ENCODE results near the gene CHST11.

CHST11 gene

DNA sequence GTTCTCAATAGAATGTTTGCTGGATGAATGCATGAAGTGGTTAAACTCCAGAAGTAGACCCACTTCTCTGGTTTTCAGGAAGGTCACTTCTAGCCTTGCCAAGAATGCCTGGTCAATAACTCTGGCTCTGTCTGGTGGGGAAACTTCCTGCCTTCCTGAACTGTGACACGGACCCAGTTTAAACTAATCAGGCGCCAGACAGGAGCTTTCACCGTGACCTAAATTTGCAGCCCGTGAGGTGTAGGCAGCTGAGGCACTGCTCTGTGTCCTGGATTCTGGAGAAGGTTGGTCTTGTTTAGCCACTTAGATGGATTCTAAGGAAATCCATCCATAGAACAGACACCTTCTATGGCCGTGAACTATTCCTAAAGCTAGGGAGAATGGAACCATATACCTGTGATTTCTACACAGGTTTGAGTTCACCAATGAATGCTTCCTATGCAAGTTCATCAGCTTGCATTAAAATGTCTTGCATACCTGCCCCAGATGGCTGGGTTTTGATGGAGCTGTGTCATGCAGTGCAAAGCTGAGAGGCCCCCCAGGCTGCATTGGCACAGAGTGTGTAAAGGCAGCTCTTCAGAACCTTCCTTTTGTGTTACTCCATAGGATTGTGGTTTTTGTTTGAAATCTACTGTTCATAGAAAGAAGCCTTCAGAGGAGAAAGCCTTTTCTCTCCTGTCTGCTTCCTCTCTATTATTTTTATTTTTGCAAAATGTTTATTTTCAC is 4.4 kb downstream of the CHST11 start:
- no peak for DNase-seq

- DNase-seq, result no peak
Measured at GRCh38 chr12:104462325-104462724, 5.6 kb downstream of the CHST11 start.

GRCh38 chr12:104462931-104463339 is 6.2 kb downstream of the CHST11 start:
- DNase-seq, result no peak

GRCh38 chr12:104463368-104463767 is 6.6 kb downstream of the CHST11 start:
- DNase-seq, result no peak

DNA sequence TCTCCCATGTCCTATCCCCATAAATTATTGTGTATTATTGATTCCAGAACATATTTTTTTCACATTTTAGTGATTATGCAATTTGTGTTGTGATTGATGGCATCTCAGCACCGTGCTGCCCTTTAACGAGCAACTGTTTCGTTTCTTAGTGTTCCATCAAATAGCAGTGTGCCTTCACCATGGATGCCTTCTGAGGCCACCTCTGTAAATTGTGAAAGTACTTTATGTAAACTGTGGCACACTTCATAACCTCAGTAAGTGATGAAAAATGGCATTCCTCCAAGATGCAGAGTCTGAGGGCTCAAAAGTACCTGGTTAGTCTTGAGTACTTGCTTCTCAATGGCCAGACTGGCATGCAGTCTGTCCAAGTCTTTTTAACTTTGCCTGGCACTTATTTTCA is 8.2 kb downstream of the CHST11 start:
- no peak for DNase-seq

DNA sequence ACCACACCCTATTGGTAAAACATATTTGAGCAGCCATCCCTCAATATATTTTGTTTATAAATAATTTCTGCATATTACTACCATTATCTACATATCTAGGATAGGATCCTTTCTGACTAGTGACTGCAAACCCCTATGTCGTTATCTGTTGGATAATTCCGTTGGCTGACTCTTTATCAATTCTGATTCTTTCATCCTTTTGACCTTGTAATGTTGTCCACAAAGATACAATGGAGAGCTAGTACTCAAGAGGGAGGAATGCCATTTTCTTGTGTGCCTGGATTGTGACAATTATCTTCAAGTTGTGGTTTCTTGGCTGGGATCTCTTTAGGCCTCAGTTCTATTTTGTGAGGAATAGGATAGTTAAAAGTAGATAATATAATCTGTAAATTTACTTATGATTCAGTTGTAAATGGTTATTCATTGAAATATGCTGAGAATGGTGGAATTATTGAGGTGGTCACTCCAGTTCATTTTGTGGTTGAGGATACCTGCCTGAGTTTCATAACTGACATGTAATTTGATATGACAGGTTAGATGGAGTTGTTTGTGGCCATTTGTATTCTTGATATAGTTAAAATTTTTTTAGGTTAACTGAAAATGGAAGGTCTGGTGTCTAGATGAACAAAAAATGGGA is 10.1 kb downstream of the CHST11 start:
- no peak for DNase-seq

DNA sequence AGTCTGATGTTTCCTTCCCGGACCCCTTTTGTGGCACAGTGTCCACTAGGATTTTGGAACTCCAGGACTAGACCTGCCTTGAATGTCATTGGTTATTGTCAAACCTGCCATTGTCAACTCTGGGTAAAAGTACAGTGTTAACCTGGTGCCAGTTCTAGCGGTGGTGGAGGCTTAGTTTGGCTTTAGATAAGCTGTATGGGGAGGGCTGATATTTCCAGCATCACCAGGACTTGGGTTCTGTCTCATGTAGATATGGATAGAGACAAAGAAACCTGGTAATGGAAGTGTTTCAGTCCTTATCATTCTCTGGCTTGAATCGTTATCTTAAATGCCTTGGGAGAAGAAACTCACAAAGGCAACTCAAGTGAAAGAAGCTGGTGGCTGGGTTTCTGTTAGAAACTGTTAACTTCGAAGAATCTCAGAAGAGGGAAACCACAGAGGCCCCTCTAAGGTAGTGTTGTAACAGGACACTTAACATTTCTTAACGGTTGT is 10.6 kb downstream of the CHST11 start:
- no peak for DNase-seq

- DNase-seq, result no peak
Measured at GRCh38 chr12:104468371-104468770, 11.6 kb downstream of the CHST11 start.

- DNase-seq, result no peak
Measured at GRCh38 chr12:104469066-104469465, 12.3 kb downstream of the CHST11 start.

- DNase-seq, result no peak
Measured at GRCh38 chr12:104469523-104469922, 12.8 kb downstream of the CHST11 start.

DNA sequence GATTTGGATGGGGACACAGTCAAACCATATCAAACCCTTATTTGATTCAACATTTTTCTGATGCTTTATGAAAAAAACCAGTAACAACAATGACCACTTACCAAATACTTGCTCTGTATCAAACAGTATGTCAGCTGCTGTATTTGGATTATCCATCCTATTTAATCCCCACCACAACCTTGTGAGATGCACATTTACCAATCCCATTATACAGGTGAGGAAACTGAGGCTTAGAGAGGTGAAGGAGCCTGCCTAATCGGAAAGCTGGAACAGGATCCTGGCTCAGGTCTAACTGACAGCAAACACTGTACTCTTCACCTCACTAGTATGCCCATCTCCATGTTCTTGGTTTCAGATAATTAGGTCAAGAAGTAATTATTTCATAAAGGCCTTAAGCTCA is 13.8 kb downstream of the CHST11 start:
- no peak for DNase-seq

- no peak for DNase-seq
Measured at GRCh38 chr12:104471336-104471735, 14.6 kb downstream of the CHST11 start.

GRCh38 chr12:104472748-104473147 is 16.0 kb downstream of the CHST11 start:
- DNase-seq, result no peak

DNA sequence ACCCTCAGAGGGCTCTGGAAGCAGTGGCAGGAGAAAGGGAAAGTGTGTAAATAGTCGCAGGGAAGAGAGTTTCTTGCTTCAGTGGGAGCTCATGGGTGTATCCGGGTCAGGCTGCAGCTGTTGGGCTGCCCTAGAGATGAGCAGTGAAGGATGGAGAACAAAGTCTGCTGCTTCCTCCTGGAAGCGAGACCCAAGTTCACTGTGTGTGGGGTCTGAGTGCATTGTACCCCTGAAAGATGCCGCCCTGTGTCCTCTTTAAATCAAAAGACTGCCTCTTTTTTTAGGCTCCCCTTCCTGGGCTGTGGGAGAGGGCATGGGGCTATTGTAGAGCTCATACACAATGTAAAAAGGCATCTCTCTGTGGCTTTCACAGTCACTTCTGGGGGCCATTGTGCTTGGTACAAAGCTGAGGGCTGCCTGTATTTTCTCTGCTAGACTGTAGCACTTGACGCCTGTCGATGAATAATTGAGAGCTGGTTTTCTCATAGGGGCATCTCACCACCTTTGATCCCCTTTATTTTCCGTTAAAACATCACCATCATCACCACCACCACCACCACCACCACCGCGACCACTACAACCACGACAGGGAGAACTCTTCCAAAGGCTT is 16.7 kb downstream of the CHST11 start:
- no peak for DNase-seq

- no peak for DNase-seq
Measured at GRCh38 chr12:104475271-104475670, 18.5 kb downstream of the CHST11 start.

DNA sequence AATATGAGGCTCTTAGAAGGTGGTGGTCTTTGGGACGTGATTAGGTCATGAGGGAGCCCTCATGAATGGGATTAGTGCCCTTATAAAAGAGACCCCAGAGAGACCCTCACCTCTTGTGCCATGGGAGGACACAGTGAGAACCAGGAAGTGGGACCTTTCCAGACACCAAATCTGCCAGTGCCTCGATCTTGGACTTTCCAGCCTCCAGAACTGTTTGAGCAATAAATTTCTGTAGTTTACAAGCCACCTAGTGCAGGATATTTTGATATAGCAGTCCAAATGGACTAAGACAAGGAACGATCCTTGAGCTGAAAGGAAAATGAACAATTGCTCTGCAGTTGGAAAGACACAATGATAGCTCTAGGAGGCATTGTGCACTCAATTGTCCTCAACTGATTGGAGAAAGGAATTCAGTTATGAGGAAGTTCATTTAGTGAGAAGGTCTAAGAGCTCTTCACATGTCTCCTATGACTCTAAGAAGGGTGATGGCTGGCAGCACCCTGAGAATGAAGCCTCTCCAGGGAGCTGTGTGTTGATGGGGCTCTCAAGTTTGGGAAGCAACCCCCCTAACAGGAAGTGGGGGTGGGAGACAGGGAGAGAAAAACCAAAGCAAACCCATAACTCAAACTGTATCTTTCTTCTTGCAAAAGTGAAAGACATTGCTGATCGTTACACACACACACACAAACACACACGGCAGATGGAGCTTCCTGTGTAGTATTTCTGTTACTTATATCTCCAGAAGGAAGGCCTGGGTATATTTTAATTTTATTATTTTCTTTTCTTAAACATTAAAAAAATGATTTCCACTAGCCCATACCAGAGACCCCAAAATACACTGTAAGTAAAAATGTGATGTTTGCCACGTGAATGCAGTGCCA is 21.0 kb downstream of the CHST11 start:
- DNase-seq, result no peak

- DNase-seq, result peak in 1 of 2 donors; percentile 8
Measured at GRCh38 chr12:104478396-104479122, 21.8 kb downstream of the CHST11 start.

DNA sequence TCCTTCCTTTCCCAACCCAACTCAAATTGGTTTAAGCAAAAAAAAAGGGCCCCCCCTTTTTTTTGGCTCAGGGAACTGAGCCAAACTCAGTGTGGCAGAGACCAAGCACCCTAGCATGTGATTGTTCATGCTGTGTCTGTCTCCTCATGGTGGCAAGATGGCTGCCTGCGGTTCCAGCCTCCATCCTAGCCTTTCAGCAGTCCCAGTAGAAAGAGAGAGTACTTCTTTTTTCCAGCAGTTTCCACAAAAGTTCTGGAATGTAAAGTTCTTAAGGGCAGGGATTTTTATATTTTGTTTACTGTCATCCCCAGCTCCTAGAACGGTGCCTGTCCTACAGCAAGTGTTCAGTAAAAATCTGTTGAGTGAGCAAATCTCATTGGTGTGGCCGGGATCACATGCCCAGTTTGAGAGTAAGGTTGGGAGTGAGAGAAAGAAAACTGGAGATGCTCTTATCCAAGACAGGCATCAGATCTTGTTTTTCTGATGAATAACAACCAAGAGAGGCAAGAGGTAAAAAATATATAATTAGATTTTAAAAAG is 22.4 kb downstream of the CHST11 start:
- DNase-seq, result no peak

- DNase-seq, result no peak
Measured at GRCh38 chr12:104480012-104480411, 23.3 kb downstream of the CHST11 start.

DNA sequence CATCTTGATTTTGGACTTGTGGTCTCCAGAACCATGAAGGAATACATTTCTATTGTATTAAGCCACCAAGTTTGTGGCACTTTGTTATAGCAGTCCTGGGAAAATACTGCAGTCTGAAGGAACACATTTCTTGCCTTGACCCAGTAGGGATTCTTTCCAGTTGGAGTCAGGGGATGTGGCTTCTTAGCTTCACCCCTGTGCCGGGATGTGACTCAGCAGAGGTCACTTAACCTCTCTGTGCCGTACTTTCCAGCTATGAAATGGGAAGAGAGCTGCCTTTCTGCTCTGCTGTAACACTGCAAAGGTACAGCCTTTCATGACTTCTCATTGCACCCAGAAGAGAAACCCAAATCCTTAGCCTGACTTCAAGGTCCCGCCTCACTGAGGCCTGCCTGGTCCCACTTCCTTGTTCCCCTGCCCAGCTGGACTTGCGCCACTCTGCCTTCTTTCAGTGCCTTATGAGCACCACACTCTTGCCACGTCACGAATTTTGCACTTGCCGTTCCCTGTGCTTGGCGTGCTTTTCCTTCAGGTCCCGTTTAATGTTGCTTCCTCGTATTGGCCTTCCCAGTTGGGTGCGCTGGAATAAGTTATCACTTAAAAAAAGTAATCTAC is 24.2 kb downstream of the CHST11 start:
- peak in 1 of 2 donors; percentile 31 for DNase-seq

- DNase-seq, result no peak
Measured at GRCh38 chr12:104482113-104482512, 25.4 kb downstream of the CHST11 start.

- no peak for DNase-seq
Measured at GRCh38 chr12:104482748-104483147, 26.0 kb downstream of the CHST11 start.

All from hippocampal formation (tissue), 2 donors.